Measurements from ENCODE around the gene BLACAT1. TPM values are rescaled to one million over a fixed set of nuclear protein-coding genes. Genes with fewer than 3 reads are reported as not detected.

Gene BLACAT1
- total and polyA plus RNA-seq, 2 of the 4 experiments (the other 2 are of a cell fraction) = under 0.01 to 0.05 TPM

DNA sequence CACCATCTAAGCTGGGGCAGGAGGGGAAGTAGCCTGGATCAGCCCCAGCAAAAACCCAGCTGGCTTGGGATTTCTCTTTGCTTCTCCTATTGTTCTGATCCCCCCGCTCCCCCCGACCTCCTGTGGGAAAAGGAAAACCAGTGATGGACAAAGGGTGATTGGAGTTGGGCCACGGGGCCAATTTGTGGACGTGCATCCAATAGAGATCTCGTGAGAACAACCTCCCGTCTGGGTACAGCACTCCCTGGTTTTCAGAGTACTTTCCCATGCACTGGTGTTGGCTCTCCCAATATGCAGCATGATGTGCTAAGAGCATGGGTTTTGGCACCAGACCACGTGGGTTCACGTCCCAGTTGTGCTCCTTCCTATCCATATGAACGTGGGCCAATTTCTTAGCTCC lies 9.0 kb downstream of the BLACAT1 start (continued):
- no peak for TF ChIP-seq ELK1 (IDR thresholded peaks at IDR 0.05; ENCODE audit: borderline replicate concordance, low read depth, low read length)
- TF ChIP-seq POLR2A (IDR thresholded peaks at IDR 0.05; ENCODE audit: low read depth, low read length) = no peak
- no peak for TF ChIP-seq NFE2L2 (IDR thresholded peaks at IDR 0.05; ENCODE audit: low read depth, low read length)
- TF ChIP-seq RCOR1 (IDR thresholded peaks at IDR 0.05; ENCODE audit: insufficient replicate concordance, low read length) = no peak

GRCh38 chr1:205445646-205445935 lies 10.3 kb downstream of the BLACAT1 start:
- Histone ChIP-seq H2BK20ac (ENCODE audit: low read depth, low read length) (no peak overlapping the region), H3K4me3 (ENCODE audit: insufficient read depth, low read depth, low read length) (no peak overlapping the region), H3K79me1 (ENCODE audit: low read depth in 1 of 2, low read length in 2 of 2) (no peaks in the 10 kb centered on the region), H3K36me3 (ENCODE audit: control insufficient read depth, insufficient read depth, low read length) (no peaks in the 10 kb centered on the region), H2AK5ac (ENCODE audit: low read depth, low read length) (no peak overlapping the region), H4K5ac (ENCODE audit: low read depth, low read length) (no peak overlapping the region), H3K4me2 (ENCODE audit: low read depth, low read length) (no peak overlapping the region), H3K14ac (replicated peaks; ENCODE audit: low read depth, low read length) (no peak overlapping the region), H2AK9ac (replicated peaks; ENCODE audit: low read depth, low read length, poor library complexity) (no peak overlapping the region), H3K9me1 (ENCODE audit: insufficient read depth, low read length) (no peaks in the 10 kb centered on the region; the same call in 1 of the 2 replicates), H4K8ac (ENCODE audit: low read depth in 2 of 2, low read length in 2 of 2) (no peak overlapping the region), H3K9ac (ENCODE audit: low read depth, low read length) (no peak overlapping the region), H2BK120ac (ENCODE audit: low read depth, low read length) (no peak overlapping the region), H4K91ac (ENCODE audit: insufficient read depth, low read depth, low read length) (no peak overlapping the region), H3K4me1 (ENCODE audit: control insufficient read depth, insufficient read depth, low read length) (no peaks in the 10 kb centered on the region; the same call in 1 of the 2 replicates), H3K9me3 (ENCODE audit: control insufficient read depth, insufficient read depth, low read length) (no peaks in the 10 kb centered on the region), H3K27ac (ENCODE audit: insufficient read depth, low read length) (no peak overlapping the region), H2BK15ac (ENCODE audit: low read depth, low read length) (no peak overlapping the region), H3K18ac (ENCODE audit: low read depth, low read length) (no peak overlapping the region), H2BK5ac (ENCODE audit: low read depth, low read length, poor library complexity, severe bottlenecking) (no peak overlapping the region), H2AFZ (replicated peaks; ENCODE audit: low read length, poor library complexity) (no peak overlapping the region), H3K56ac (ENCODE audit: extremely low read depth, insufficient read depth, low read length) (no peak overlapping the region), H3K27me3 (ENCODE audit: control insufficient read depth, insufficient read depth, low read length) (peaks cover 45% of the 10 kb centered on the region), H3K23ac (ENCODE audit: low read depth, low read length) (no peak overlapping the region), H3K4ac (ENCODE audit: low read depth, low read length) (no peak overlapping the region), H4K20me1 (ENCODE audit: insufficient read depth, low read length) (no peaks in the 10 kb centered on the region)
- ChIA-PET POLR2A (ENCODE audit: unreplicated experiment) (no interaction called here), CTCF (no interaction called here)
- BruUV-seq (replicated peaks) = no TSS peak
- intact Hi-C loops (cut with micrococcal nuclease) = no loop called here
- in situ Hi-C loops (cut with MboI; ENCODE audit: low sequenced_read_pairs) = no loop called here
- WGBS, 2 experiments (ENCODE audit: extremely low coverage in 2 of 2, insufficient read length in 1 of 2) = 20% methylated on average over 1 of the region's 5 CpGs; no CpG with 5 or more reads in 1 of the 2 experiments
- TF ChIP-seq CTCF (conservative IDR thresholded peaks at IDR 0.05; ENCODE audit: low read depth, low read length) (no peak), BHLHE40 (IDR thresholded peaks at IDR 0.05; ENCODE audit: low read depth, low read length) (no peak), MAZ (IDR thresholded peaks at IDR 0.05; ENCODE audit: borderline replicate concordance, low read depth, low read length) (no peak)
- dilution Hi-C loops (cut with HindIII; ENCODE audit: low sequenced_read_pairs, unreplicated experiment) = no loop called here
- no peak for ATAC-seq (ENCODE audit: low read depth)
- DNase-seq = no peak

All from IMR-90 (cell line).